SK-N-SH (cell line): ENCODE measurements around the gene BMX. TPM values are rescaled to one million over a fixed set of nuclear protein-coding genes. Genes with fewer than 3 reads are reported as not detected.

Experiments
- CTCF ChIA-PET: fragments of 300-600, 350-600 bp; formaldehyde crosslinking; extraction: SDS; loops from one replicate; lab custom pipeline; 2021; lab: Yijun Ruan, JAX
- POLR2A ChIA-PET: fragments of 350-600 bp; sonication (Branson Sonifier 250); formaldehyde crosslinking; extraction: SDS; loops from one replicate; lab custom pipeline; 2020; ENCODE audit warnings: antibody characterized with exemption, inconsistent platforms; lab: Yijun Ruan, JAX
- DNase-seq: peaks from one replicate; pipeline ENCODE4 v3.0.0; 2012
- H2AFZ ChIP-seq: fragments of 200-600 bp; sonication (generic); 2 replicates; pipeline ENCODE4 v1.8.1; 2016; ENCODE audit warnings: antibody characterized with exemption, mild to moderate bottlenecking, low read depth
- H3F3A ChIP-seq: fragments of 200-600 bp; sonication (generic); replicated peaks from 2 replicates; pipeline ENCODE3; 2016; ENCODE audit warnings: antibody characterized with exemption, mild to moderate bottlenecking; ENCODE audit not compliant: insufficient read depth
- H3K27ac ChIP-seq, 2 experiments: fragments of 200-500 bp in 1 of 2; fragments of 200-600 bp in 1 of 2; sonication (Bioruptor generic) in 1 of 2; sonication (generic), shearing (Covaris generic) in 1 of 2; 2 replicates each; pipeline versions ENCODE4 v1.5.1 to v1.6.1; 2014 to 2016; ENCODE audit warnings: low read depth in 2 of 2, inconsistent platforms in 1 of 2, low read length in 1 of 2, mild to moderate bottlenecking in 1 of 2, mixed read lengths in 1 of 2
- H3K27me3 ChIP-seq: fragments of 200-600 bp; sonication (generic), shearing (Covaris generic); 2 replicates; pipeline ENCODE4 v1.6.1; 2016; ENCODE audit warnings: mixed run types; ENCODE audit not compliant: insufficient read depth
- H3K36me3 ChIP-seq, 2 experiments: fragments of 200-500 bp in 1 of 2; fragments of 200-600 bp in 1 of 2; sonication (Bioruptor generic) in 1 of 2; sonication (generic) in 1 of 2; replicated peaks in 1 of 2; 2 replicates each; pipeline versions ENCODE3 to v1.5.1; 2014 to 2016; ENCODE audit warnings: low read length in 1 of 2, mild to moderate bottlenecking in 1 of 2; ENCODE audit not compliant: insufficient read depth in 2 of 2, control insufficient read depth in 1 of 2
- H3K4me1 ChIP-seq, 2 experiments: fragments of 200-500 bp in 1 of 2; fragments of 200-600 bp in 1 of 2; sonication (Bioruptor generic) in 1 of 2; sonication (generic), shearing (Covaris generic) in 1 of 2; 2 replicates each; pipeline versions ENCODE4 v1.5.1 to v1.6.1; 2014 to 2016; ENCODE audit warnings: low read depth in 1 of 2, low read length in 1 of 2, mixed run types in 1 of 2; ENCODE audit not compliant: insufficient read depth in 2 of 2, control insufficient read depth in 1 of 2
- H3K4me2 ChIP-seq: fragments of 200-600 bp; sonication (generic), shearing (Covaris generic); 2 replicates; pipeline ENCODE4 v1.6.1; 2017; ENCODE audit warnings: mixed run types
- H3K4me3 ChIP-seq, 2 experiments: fragments of 200-500 bp in 1 of 2; fragments of 200-600 bp in 1 of 2; sonication (Bioruptor generic) in 1 of 2; sonication (generic), shearing (Covaris generic) in 1 of 2; 2 replicates each; pipeline versions ENCODE4 v1.5.1 to v1.8.1; 2014 to 2016; ENCODE audit warnings: low read depth in 2 of 2, inconsistent platforms in 1 of 2, low read length in 1 of 2, mild to moderate bottlenecking in 1 of 2, mixed read lengths in 1 of 2, moderate library complexity in 1 of 2
- H3K79me2 ChIP-seq: fragments of 200-600 bp; sonication (generic); 2 replicates; pipeline ENCODE4 v1.8.1; 2017; ENCODE audit warnings: mild to moderate bottlenecking; ENCODE audit not compliant: insufficient read depth
- H3K9ac ChIP-seq: fragments of 200-600 bp; sonication (generic); 2 replicates; pipeline ENCODE4 v1.6.1; 2017; ENCODE audit warnings: mixed run types
- H3K9me2 ChIP-seq: fragments of 200-600 bp; sonication (generic); 2 replicates; pipeline ENCODE4 v1.6.1; 2017; ENCODE audit warnings: mixed run types
- H3K9me3 ChIP-seq: fragments of 200-600 bp; sonication (generic); 2 replicates; pipeline ENCODE4 v1.6.1; 2017; ENCODE audit warnings: mixed run types, mild to moderate bottlenecking, moderate library complexity
- H4K20me1 ChIP-seq: fragments of 200-600 bp; sonication (generic); 2 replicates; pipeline ENCODE4 v1.6.1; 2017; ENCODE audit warnings: mild to moderate bottlenecking, mixed run types; ENCODE audit not compliant: insufficient read depth
- CHD2 ChIP-seq: fragments of 150-350 bp; IDR thresholded peaks from 2 replicates; pipeline ENCODE4 v1.6.1; 2018; ENCODE audit warnings: low read length; ENCODE audit not compliant: partially characterized antibody
- CTCF ChIP-seq: fragments of 200-600 bp; sonication (generic); IDR thresholded peaks from 2 replicates; pipeline ENCODE4 v1.6.1; 2017; ENCODE audit warnings: antibody characterized with exemption, mild to moderate bottlenecking, moderate library complexity
- ELF1 ChIP-seq: IDR thresholded peaks from 2 replicates; pipeline ENCODE4 v1.4.0; 2012
- EP300 ChIP-seq, 2 experiments: IDR thresholded peaks; 2 replicates each; pipeline versions ENCODE4 v1.4.0 to v1.6.1; 2012; ENCODE audit warnings: borderline replicate concordance in 1 of 2, low read depth in 1 of 2, low read length in 1 of 2
- EZH2phosphoT487 ChIP-seq: fragments of 200-600 bp; sonication (generic); IDR thresholded peaks from 2 replicates; pipeline ENCODE4 v1.6.1; 2017; ENCODE audit warnings: low read depth, mixed run types, mild to moderate bottlenecking, antibody characterized with exemption, moderate library complexity, borderline replicate concordance
- FOSL2 ChIP-seq: IDR thresholded peaks from 2 replicates; pipeline ENCODE4 v1.4.0; 2012; ENCODE audit warnings: low read depth, mild to moderate bottlenecking, moderate library complexity, borderline replicate concordance
- FOXJ3 ChIP-seq: sonication (generic); formaldehyde crosslinking; IDR thresholded peaks from 2 replicates; pipeline ENCODE4 v1.5.1; 2020; ENCODE audit warnings: mild to moderate bottlenecking, missing genetic modification reagents
- FOXM1 ChIP-seq: IDR thresholded peaks from 2 replicates; pipeline ENCODE4 v1.4.0; 2012; ENCODE audit warnings: low read depth, mild to moderate bottlenecking
- GABPA ChIP-seq: IDR thresholded peaks from 2 replicates; pipeline ENCODE4 v1.4.0; 2012; ENCODE audit warnings: low read depth, mild to moderate bottlenecking
- GATA2 ChIP-seq: sonication (generic); formaldehyde crosslinking; IDR thresholded peaks from 2 replicates; pipeline ENCODE4 v1.5.0; 2020; ENCODE audit warnings: mild to moderate bottlenecking, missing genetic modification reagents
- IRF3 ChIP-seq: fragments of 150-350 bp; IDR thresholded peaks from 2 replicates; pipeline ENCODE4 v1.6.1; 2016; ENCODE audit warnings: mild to moderate bottlenecking, low read depth, low read length
- JUND ChIP-seq: IDR thresholded peaks from 2 replicates; pipeline ENCODE4 v1.4.0; 2012
- MEF2A ChIP-seq: IDR thresholded peaks from 2 replicates; pipeline ENCODE4 v1.4.0; 2012; ENCODE audit warnings: low read depth, borderline replicate concordance
- MXI1 ChIP-seq: IDR thresholded peaks from 2 replicates; pipeline ENCODE4 v1.6.1; 2012; ENCODE audit warnings: mild to moderate bottlenecking, low read depth, low read length, improper control_type of control experiment
- NFIC ChIP-seq: IDR thresholded peaks from 2 replicates; pipeline ENCODE4 v1.4.0; 2012; ENCODE audit warnings: borderline replicate concordance
- NRF1 ChIP-seq: IDR thresholded peaks from 2 replicates; pipeline ENCODE4 v1.6.1; 2012; ENCODE audit warnings: low read depth, mild to moderate bottlenecking, low read length
- PBX3 ChIP-seq: IDR thresholded peaks from 2 replicates; pipeline ENCODE4; 2012
- RAD21 ChIP-seq: IDR thresholded peaks from 2 replicates; pipeline ENCODE4 v1.6.1; 2012; ENCODE audit warnings: mild to moderate bottlenecking, low read length
- RCOR1 ChIP-seq: fragments of 150-350 bp; IDR thresholded peaks from 2 replicates; pipeline ENCODE4 v1.6.1; 2017; ENCODE audit warnings: antibody characterized with exemption, low read length
- RFX5 ChIP-seq: IDR thresholded peaks from 2 replicates; pipeline ENCODE4 v1.6.1; 2012; ENCODE audit warnings: mild to moderate bottlenecking, improper control_type of control experiment, low read length
- RXRA ChIP-seq: IDR thresholded peaks from 2 replicates; pipeline ENCODE4 v1.4.0; 2012; ENCODE audit warnings: low read depth, mild to moderate bottlenecking, borderline replicate concordance
- SIN3A ChIP-seq: IDR thresholded peaks from 2 replicates; pipeline ENCODE4 v1.6.1; 2012; ENCODE audit warnings: low read depth, mild to moderate bottlenecking, low read length, moderate library complexity, borderline replicate concordance
- SMC3 ChIP-seq: IDR thresholded peaks from 2 replicates; pipeline ENCODE4 v1.6.1; 2012; ENCODE audit warnings: low read depth, low read length, improper control_type of control experiment
- TAF1 ChIP-seq: IDR thresholded peaks from 2 replicates; pipeline ENCODE4 v1.6.1; 2012; ENCODE audit warnings: low read depth, mild to moderate bottlenecking, low read length, moderate library complexity, borderline replicate concordance
- TCF12 ChIP-seq: IDR thresholded peaks from 2 replicates; pipeline ENCODE4 v1.4.0; 2012
- TEAD4 ChIP-seq: IDR thresholded peaks from 2 replicates; pipeline ENCODE4 v1.4.0; 2012; ENCODE audit warnings: mild to moderate bottlenecking, borderline replicate concordance; ENCODE audit not compliant: insufficient read depth
- YY1 ChIP-seq: IDR thresholded peaks from 2 replicates; pipeline ENCODE4 v1.4.0; 2012; ENCODE audit warnings: low read depth, mild to moderate bottlenecking
- ZBTB33 ChIP-seq: IDR thresholded peaks from 2 replicates; pipeline ENCODE4 v1.4.0; 2012; ENCODE audit warnings: low read depth, borderline replicate concordance
- WGBS: methylation state at CpG from one replicate; pipeline ENCODE4 v1.1.6; 2017; ENCODE audit warnings: low lambda C conversion rate; 5-methylcytosine and 5-hydroxymethylcytosine counted together
- polyA plus RNA-seq, 3 experiments: library from polyadenylated mRNA; depleted of rRNA; stranded (reverse); fragments of >200 nt; gene quantifications; 2 replicates each; pipeline ENCODE4 v1.2.3, GENCODE V29; 2012
- TF ChIP-seq, protein P1 (sequence below): IDR thresholded peaks from 2 replicates; pipeline ENCODE4 v1.4.0; 2012; ENCODE audit warnings: low read depth, borderline replicate concordance
- TF ChIP-seq, protein P2 (sequence below): IDR thresholded peaks from 2 replicates; pipeline ENCODE4 v1.4.0; 2012; ENCODE audit warnings: low read depth

The BMX gene
- polyA plus RNA-seq, 1 of the 3 experiments (the other 2 are of a cell fraction) = not detected

- no peak overlapping the region for H2AFZ ChIP-seq
- no peaks in the 10 kb centered on the region for H3K9me3 ChIP-seq
- no peak overlapping the region for H3K4me2 ChIP-seq
- peaks cover 0 to 21% of the 10 kb centered on the region in 2 experiments; a peak in 2 of 4 replicates for H3K4me1 ChIP-seq
- H3K9ac ChIP-seq = no peak overlapping the region
- 5% methylated on average over 4 of the region's 4 CpGs for WGBS
- no peaks in the 10 kb centered on the region for H3K36me3 ChIP-seq
- ChIA-PET CTCF (interaction anchor here (1.1 to 5.6 kb wide), 4 partner anchors 48 to 118 kb away, joined by 3 to 108 read pairs (median 4); no protein-coding TSS in a partner anchor), POLR2A (no interaction called here)
- H3K27me3 ChIP-seq = no peaks in the 10 kb centered on the region
- no peaks in the 10 kb centered on the region for H4K20me1 ChIP-seq
- no peaks in the 10 kb centered on the region for H3F3A ChIP-seq
- H3K9me2 ChIP-seq = no peaks in the 10 kb centered on the region
- H3K79me2 ChIP-seq = no peaks in the 10 kb centered on the region
- H3K4me3 ChIP-seq = no peak overlapping the region
- peak; percentile 28 for DNase-seq
- peak overlapping the region; percentile 22 to 99; a peak in 3 of 4 replicates for H3K27ac ChIP-seq
- TF ChIP-seq CTCF (no peak), RCOR1 (0 out of 2 replicates have a peak, but pooled peaks have one; percentile 26), FOSL2 (0 out of 2 replicates have a peak, but pooled peaks have one; percentile 4), ELF1 (no peak), EZH2phosphoT487 (no peak), TEAD4 (peak; percentile 63; the same call in 1 of the 2 replicates), GABPA (peak; percentile 38; the same call in 1 of the 2 replicates), TCF12 (peak; percentile 100), SIN3A (no peak), ZBTB33 (no peak), RXRA (no peak), PBX3 (peak; percentile 89), YY1 (no peak), RAD21 (peak; percentile 10; the same call in 1 of the 2 replicates), MEF2A (no peak), MXI1 (no peak), GATA2 (no peak), FOXJ3 (CRISPR knock-in tag) (no peak), CHD2 (peak; percentile 19), EP300 (IDR thresholded peaks at IDR 0.05; ENCODE audit: borderline replicate concordance in 1 of 2, low read depth in 1 of 2, low read length in 1 of 2) (peak; percentile 84 to 96), NFIC (peak; percentile 58), TAF1 (no peak), SMC3 (no peak), IRF3 (no peak), NRF1 (no peak), FOXM1 (peak; percentile 44; the same call in 1 of the 2 replicates), JUND (peak; percentile 64), RFX5 (no peak)
- TF ChIP-seq, protein P1, sequence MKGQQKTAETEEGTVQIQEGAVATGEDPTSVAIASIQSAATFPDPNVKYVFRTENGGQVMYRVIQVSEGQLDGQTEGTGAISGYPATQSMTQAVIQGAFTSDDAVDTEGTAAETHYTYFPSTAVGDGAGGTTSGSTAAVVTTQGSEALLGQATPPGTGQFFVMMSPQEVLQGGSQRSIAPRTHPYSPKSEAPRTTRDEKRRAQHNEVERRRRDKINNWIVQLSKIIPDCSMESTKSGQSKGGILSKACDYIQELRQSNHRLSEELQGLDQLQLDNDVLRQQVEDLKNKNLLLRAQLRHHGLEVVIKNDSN = no peak
- TF ChIP-seq, protein P2, sequence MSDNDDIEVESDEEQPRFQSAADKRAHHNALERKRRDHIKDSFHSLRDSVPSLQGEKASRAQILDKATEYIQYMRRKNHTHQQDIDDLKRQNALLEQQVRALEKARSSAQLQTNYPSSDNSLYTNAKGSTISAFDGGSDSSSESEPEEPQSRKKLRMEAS = no peak
Observed at GRCh38 chrX:15465347-15465746, 35.3 kb upstream of the BMX start.
